Measurements from ENCODE around the gene TSHR.
"Not testable (repeated sequence)": the region's sequence is repeated elsewhere in the genome, so short reads cannot be mapped to it uniquely, and the experiment has no call there.

The TSHR gene

DNA sequence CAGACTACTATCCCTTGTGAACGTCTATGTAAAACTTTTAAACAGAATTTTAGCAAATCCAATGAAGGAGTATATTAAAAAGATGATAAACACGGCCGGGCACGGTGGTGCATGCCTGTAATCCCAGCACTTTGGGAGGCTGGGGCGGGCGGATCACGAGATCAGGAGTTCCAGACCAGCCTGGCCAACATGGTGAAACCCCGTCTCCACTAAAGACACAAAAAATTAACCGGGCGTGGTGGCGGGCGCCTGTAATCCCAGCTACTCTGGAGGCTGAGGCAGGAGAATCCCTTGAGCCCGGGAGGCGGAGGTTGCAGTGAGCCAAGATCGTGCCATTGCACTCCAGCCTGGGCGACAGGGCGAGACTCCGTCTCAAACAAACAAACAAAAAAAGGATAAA, 2.2 kb upstream of the TSHR start:
- DNase-seq, result not testable (repeated sequence)

DNA sequence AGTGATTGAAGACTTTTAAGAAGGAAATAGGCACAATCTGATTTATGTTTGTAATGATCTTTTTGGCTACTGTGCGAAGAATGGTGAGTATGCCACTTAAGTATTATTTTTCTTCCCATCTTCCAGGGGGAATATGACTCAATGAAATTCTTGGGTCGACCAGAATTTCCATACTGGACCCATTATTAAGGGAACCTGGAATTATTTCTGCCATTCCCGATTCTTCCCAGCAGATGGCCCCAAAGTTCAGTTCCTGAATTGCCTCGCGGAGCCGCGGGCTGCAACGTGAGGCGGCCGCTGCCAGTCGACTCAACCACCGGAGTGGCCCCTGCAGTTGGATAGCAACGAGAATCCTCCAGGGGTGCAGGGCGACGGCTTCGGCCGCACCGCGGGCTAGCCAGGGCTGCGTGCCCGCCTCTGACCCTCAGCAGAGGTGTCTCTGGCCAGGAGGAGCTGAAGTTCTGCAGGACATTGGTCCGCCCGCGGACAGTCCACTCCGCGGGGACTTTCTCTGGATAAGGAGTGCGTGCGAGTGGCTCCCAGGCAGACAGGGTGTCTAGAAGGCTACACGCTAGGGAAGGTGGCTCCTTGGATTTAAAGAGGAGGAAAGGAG, 628 bp upstream of the TSHR start:
- peak; percentile 75 for DNase-seq

DNA sequence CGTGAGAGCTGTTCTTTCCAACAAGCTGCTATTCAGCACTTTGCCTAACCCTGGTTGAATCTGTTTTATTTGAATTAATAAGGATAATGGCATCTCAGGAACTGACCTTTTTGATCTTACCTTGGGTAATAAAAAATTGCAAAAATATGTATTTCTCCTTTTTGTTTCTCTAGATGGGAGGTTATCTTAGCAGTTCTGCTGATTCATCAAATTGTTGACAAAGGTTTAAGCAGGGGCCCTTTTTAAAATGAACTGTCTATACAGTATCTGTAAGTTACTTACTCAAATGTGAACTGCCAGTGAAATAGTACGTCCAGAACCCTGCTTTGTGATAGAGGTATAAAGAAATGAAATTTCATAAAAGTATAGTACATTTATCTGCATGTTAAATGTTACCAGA, 681 bp downstream of the TSHR start:
- no peak for DNase-seq

DNA sequence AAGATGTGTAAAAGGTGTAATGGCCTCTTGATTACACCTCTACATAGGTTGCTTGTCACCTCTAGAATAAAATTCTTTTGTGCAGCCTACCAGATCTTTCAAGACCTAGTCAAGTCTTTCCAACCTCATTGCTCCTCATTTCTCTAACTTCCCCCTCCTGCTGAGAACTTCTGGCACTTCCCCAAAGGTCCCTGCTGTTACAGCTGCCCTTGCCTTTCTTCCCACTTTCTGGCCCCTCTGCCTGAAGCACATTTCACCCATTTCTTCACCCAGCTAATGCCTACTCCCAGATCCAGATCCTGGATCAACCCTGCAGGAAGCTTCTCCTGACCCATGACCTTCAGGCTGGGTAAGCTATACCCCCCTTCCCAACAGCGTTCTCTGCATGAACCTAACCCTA, 1.5 kb downstream of the TSHR start:
- DNase-seq, result peak; percentile 41

DNA sequence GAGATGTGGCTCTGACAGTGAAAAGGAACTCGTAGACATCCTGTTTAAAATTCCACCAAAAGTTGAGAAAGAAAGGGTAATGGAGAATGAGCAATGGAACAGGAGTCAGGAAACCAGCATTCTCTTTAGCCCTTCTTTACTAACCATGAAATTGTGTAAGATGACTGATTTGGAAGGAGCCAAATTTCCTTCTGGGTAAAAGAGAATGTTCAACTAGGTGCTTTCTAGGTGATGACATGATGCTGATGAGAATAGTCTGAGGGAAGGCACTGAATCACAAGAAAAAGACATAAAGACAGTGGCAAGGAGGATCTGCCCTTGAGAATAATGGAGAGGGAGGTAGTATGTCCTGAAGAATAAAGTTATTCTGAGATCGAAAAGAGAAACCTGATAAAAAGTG, 2.2 kb downstream of the TSHR start:
- DNase-seq, result no peak

DNA sequence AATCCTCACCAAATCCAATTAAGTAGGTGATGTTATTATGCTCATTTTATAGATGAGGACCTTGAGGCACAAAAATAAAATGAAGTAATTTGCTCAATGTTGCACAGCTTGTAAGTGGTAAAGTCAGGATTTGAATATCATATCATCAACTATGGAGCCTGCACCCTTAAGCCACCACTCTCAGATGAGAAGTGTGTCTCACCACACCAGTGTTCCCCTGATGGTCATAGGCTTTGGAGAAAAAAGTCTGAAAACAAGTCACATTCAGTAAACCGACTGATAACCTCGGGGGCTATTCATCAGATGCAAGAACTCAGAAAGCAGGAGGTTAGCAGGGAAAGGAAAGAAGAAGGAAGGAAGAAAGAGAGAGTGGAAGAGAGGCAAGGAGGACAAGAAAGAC, 2.8 kb downstream of the TSHR start:
- DNase-seq, result no peak

DNA sequence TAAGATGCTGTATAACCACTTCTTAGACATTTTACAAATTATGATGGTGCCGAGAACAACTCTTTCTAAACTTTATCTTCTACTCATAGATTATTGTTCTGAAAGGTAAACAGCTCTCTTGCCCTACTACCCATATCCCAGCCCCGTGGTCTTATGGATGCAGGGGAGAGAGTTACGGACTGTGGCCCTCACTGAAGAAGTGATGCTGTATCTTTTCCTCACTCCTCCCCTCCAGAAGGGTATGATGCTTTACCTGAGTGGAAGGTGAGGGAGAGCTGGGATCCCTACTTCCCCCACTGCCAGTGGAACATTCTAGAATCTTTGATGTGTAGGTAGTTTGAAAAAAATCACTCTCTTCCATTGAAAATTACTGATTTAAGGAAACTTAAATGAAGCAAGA, 3.5 kb downstream of the TSHR start:
- DNase-seq, result no peak

DNA sequence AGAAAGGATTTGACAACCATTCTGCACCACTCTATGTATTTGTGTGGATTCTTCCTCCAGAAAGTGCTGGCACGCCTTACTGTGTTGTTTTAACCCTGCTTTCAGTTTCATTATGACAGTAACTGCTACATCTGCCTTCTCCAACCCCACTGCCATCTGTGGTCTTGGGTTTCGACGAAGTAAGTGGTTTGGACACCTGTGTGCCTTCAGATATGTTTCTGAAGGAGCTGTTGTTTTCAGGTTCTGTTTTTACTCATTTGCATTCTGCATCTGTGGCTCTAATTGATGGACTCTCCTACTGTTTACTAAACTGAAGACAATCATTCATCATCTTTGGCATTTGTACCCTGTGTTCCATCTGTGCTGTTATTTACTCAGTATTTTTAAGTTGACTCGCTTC, 4.1 kb downstream of the TSHR start:
- peak; percentile 64 for DNase-seq

DNA sequence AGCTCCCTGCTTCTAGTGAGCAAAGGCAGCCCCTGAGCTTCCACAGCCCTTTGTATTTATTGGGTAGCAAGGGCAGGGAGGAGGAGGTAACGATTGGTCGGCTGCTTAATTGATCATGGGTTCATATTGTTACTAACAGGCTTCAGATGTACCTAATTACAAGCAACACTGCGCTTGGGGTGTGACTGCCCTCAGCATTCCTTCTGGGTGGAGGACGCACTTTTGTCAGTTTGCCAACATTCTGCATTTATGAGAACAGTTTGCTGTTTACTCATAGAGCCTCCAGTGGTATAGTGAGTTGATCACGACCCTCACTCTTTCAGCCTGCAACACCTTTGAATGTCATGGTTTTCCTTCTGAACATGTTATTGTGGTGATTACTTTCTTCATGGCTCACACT, 9.6 kb downstream of the TSHR start:
- DNase-seq, result no peak

DNA sequence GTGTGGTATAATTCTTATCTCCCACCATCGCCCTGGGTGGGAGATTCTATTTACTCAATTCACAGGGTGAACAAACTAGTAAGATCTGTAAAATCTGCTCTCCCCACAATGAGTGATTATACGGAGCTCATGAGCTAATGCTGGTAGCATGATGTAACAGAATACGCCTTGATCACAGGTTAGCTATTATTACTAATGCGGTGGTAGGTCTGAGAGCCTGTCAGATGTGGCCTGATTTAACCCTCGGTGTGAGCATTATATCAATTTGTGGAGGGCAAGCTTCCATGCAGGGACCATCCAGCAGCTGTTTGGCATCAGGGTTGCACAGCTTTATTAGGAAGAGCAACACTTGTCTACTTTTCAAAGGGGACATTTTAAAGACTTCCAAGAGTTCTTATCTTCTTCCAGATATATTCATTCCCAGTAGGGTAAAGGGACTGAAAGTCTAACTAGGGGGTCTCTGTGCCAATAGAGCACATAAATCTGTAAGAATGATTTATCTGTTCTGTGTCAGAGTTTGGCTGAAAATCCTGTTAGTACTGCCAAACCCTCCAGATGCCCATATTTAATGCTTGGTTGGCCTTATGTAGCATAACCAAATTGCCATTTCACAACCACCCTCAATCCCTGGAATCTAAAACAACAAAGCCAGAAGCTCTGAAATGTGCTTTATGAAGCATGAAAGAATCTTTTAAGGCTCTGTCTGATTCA, 18.7 kb downstream of the TSHR start:
- no peak for DNase-seq

DNA sequence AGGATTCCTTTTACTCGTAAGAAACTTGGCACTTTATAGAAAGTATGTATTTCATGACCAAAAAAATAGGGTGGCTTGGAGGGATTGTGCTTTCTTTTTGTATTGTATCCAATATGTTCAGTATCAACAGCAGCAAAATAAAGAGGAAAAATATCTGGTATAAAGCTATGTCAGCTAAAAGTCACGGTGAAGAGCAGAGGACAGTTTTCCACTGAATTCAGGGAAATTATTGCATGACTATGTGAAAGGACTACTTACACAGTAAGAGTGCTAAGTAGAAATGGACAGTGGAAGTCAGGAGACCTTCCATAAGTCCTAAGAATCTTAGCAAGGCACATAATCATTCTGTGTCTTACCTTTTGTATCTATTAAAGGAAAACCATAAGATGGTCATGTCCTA, 19.3 kb downstream of the TSHR start:
- DNase-seq, result no peak

DNA sequence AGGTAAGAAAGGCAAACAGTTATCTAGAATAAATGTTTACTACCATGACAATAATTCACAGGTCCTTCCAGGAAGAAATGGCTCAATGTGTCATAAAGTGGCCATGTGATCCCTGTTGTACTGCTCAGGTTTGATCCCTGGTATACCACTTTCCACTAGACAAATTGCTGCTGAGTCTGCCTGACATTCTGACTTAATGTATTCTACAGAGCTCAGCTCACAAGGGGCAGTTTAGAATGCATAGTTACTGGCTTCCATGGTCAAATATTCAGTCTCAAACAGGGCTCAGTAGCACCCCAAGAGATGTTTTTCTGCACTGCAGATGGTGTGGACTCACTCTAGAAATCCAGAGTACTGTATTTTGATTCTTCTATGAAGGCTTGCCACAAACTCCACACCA, 21.8 kb downstream of the TSHR start:
- DNase-seq, result no peak

DNA sequence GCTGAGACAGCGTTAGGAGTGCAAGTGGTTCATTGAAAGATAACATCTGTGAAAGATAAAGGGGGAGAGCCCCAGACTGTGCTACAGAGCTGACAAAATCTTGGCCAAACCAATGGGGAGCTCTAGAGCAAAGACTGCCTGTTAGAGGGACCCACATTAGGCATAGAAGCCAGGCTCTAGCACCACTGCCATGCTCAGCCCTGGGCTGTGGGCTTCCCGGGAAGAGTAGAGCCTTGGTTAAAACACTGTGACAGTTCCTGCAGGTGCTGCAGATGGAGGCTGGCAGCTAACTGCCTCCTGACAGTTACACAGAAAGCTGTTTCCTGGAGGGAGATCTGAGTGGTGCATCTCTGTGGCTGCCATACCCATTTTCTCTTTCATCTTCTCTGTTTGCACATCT, 23.0 kb downstream of the TSHR start:
- no peak for DNase-seq

DNA sequence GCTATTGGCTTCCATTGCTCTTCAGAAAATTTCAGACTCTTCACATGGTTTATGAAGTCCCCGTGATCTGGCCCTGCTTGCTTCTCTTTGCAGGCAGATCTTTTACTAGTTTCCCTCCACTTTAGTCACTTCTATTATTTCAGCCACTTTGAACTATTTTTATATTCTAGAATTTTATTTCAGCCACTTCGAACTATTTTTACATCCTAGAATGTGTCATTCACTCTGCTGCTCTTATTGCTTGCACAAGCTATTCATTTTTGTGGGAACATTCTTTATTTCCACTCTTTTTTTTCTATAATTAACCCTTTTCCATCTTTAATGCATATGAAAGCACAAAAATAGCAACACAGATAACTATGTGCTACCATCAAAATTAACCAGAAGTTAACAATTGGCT, 24.5 kb downstream of the TSHR start:
- no peak for DNase-seq

DNA sequence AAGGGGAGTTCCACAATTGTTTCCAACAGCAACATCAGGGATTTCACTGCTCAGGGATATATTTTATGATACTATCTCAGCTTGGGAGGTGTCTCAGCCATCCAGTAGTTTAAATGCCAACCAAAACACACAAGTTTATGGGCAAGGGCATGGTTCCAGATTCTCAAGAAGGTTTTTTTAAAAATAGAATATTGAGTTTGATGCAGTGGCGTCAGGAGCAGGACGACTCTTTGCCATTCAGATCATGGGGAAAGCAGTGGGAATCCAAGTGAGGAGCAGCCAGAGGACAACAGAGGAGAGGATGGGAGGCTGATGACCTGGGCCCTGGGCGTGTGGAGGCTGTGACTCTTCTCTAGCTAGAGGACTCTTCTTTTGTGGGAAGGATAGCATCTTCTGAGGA, 25.7 kb downstream of the TSHR start:
- no peak for DNase-seq

DNA sequence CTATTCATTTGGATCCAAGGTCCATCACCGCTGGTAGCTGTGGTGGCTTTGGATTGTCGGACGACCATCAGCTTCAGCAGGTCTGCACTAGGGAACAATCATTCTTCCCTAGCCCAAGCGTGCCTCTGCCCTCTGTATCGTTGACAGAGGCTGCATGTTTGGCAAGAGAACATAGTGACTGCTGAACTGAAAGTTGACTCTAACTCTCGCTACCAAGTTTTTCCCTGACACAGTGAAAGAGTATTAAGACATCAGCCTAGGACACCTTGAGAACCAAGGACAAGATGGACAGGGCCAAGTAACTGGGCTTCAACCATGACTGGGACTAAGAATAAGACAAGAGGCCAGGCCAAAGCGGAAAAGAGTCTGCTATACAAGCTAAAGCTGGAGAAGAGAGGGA, 26.3 kb downstream of the TSHR start:
- DNase-seq, result no peak

DNA sequence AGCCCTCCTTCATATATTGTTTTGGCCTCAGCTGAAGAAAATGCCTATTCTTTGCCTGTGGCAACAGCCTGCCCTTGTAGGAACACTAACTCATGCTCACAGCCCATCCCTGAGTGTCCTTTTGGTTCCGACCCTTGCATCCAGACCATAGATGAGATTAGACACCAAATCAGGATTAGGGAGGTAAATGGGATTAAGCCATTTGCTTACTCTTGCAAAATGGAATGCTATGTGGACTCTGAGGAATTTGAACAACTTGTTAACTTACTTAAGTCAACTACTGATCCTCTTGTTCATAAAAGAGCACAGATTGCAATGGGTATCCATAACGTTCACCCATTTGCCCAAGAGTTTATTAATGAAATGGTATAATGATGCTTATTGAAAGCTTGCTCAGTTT, 27.3 kb downstream of the TSHR start:
- no peak for DNase-seq

DNA sequence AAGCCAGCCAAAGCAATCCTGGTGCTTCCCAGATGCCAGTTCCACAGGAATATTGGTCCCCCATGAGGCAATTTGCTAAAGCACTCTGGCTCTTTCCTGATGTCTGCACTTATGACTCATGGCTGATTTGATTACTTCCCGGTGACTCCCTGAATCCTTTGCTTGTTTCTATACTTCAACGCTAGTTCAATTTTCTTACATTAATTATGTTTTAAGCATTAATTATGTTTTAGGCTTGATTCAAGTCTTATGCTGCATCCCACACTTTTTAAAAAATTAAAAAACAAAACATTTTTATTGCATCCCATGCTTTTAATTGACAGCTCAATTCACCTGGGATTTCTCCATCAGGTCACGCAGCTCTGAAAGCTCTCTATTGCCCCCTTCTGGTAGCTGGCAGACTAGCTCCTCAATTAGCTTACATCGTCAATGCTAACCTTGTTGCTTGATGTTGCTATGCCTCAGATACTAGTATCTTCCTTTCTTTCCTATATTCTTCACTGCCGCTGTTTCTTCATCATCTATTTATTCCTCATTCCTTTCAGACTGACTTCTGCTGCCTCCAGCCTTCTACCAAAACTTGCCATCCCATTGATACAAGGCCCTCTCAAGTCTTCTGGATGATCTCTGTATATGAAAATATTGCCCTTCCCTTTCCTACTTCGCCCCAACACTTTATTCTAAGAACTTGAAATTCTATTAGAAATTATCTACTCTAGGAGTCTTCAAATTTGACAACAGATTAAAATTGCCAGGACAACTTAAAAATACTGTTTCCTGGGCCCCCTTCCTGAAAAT, 32.0 kb downstream of the TSHR start:
- DNase-seq, result peak; percentile 61

DNA sequence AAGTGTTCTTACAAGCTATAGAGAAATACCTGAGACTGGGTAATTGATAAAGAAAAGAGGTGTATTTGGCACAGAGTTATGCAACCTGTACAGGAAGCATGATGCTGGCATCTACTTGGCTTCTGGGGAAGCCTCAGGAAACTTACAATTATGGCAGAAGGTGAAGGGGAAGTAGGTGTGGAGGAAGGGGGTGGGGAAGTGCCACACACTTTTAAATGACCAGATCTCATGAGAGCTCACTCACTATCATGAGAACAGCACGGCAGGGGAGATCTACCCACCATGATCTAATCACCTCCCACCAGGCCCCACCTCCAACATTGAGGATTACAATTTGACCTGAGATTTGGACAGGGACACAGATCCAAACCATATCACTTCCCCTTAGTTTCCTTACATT, 32.8 kb downstream of the TSHR start:
- DNase-seq, result no peak

DNA sequence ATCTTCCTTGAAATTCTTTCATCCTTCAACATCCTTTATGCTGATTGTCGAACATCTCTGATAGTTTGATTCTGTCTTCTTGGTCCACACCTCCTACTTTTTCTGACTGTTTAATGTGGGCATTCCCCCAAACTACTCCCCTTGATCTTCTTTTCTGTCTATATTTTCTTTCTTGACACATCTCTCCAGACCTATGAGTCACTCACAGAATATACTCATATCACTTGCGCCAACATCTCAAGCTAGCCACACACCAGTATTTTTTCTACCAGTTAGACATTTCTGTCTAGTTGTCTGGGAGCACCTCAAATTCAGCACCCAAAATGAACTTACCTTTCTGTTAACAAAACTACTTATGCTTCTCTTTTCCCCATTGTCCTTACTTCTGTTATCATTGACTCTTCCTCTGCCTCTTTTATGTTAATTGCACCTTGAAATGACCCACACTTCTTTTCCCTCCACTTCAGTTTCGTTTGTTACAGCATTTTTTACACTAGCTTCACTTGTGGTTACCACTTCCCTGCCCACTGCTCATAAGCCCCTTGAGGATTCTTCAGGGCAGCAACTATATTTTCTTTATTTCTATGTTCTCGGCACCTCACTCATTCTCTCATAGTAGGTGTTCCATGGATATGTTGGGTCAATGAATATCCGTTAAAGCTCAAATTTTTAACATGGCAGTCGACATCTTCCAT, 33.5 kb downstream of the TSHR start:
- DNase-seq, result peak; percentile 25

DNA sequence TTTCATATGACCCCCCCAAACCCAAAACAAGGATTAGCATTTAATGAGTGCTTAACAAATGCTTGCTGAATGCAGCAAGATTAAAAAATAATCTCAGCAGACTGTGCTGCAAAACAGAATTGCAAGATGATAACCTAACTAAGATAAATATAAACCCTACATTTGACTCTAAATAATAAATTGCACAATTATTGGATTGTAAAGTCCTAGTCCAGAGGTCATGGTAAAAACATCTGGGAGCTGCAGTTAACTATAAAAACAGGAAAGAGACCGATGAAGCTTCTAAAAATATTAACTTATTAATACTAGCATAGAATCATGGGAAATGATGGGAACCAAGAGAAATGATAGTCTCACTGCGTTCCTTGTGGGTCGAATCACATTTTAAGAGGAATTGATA, 37.2 kb downstream of the TSHR start:
- no peak for DNase-seq

DNA sequence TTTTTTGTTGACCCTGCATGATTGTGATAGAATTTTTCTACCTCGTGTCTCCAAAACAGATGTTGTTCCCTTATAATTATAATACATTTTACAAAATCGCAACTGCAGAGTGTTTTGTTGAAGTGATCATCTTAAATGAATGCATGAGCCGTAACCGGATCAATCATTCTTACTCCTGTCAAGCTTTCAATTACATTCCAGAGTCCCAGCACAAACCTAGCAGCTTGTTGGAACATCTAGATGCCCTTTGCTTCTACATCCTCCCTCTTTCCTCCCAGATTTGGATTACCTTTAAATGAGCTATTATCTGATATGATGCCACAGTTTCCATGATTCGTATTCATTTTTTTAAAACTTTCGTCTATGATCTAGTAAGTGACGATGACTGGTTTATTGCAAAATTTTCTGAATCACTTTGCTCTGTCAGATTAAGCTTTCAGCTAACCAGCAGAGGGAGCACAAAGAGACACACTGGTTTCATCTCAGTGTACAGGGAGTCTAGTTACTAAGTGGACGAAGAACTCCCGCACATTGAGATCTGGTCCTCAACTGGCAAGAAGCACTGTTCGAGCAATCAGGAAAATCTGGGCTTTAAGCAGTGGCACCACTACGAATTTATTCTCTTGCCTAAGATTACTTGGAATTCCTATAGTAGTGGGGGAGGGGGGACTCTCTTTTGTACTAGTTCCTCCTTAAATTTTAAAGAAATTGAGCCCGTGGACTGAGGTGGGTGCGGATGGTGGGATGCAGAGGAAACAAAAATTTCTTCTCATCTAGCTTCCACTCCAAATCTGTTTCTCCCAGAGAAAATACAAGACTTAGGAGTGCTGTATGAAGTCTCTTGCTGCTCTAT, 40.9 kb downstream of the TSHR start:
- peak; percentile 96 for DNase-seq

DNA sequence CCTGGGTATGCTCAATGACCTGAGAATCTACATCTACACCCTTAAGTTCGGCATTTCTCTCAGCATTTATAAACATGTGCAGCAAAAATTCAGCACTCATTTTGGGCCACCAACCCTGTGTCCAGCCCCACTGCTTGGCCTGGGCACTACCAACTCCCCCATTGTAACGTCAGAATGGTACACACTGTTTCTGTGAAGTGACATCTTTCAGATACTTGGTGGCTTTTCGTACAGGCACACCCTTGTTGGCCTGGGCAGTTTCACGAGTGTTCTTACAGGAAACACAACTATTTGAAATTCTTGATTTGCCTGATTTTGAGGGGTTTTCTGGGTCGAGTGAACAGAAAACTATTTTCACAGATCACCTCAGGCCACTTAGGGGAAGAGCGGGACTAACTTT, 46.0 kb downstream of the TSHR start:
- no peak for DNase-seq
